Iris pigment epithelial cell (primary cell): ENCODE results near the gene TULP4.

Source experiments
- DNase-seq: peaks from one replicate; pipeline ENCODE4 v3.0.0-alpha.2; 2011; ENCODE audit warnings: low read depth

The TULP4 gene

GRCh38 chr6:158312165-158312564 is at the start of gene TULP4:
TULP4 (plus strand) TSS chr6:158312465; CDS start chr6:158314017, 1,552 bp downstream.
- no peak for DNase-seq

- DNase-seq = no peak
These were observed 49.5 kb upstream of the TULP4 start for GRCh38 chr6:158262755-158263154.

GRCh38 chr6:158264180-158264579 is 48.1 kb upstream of the TULP4 start:
- DNase-seq = no peak

- DNase-seq = no peak
These were observed 46.1 kb upstream of the TULP4 start for GRCh38 chr6:158266131-158266530.

- DNase-seq = no peak
These were observed 43.7 kb upstream of the TULP4 start for GRCh38 chr6:158268361-158269147.

GRCh38 chr6:158269657-158270056 is 42.6 kb upstream of the TULP4 start:
- no peak for DNase-seq

GRCh38 chr6:158270389-158271127 is 41.7 kb upstream of the TULP4 start:
- no peak for DNase-seq

GRCh38 chr6:158272324-158272723 is 39.9 kb upstream of the TULP4 start:
- no peak for DNase-seq

- no peak for DNase-seq
These were observed 34.3 kb upstream of the TULP4 start for GRCh38 chr6:158278004-158278403.

- DNase-seq = no peak
These were observed 32.6 kb upstream of the TULP4 start for GRCh38 chr6:158279615-158280014.

GRCh38 chr6:158283304-158283980 is 28.8 kb upstream of the TULP4 start:
- DNase-seq = peak; percentile 68

- peak; percentile 82 for DNase-seq
These were observed 28.0 kb upstream of the TULP4 start for GRCh38 chr6:158284007-158284875.

GRCh38 chr6:158284876-158285655 is 27.2 kb upstream of the TULP4 start:
- no peak for DNase-seq

GRCh38 chr6:158285656-158286021 is 26.6 kb upstream of the TULP4 start:
- DNase-seq = no peak

- DNase-seq = peak; percentile 66
These were observed 25.9 kb upstream of the TULP4 start for GRCh38 chr6:158286413-158286812.

- no peak for DNase-seq
These were observed 25.2 kb upstream of the TULP4 start for GRCh38 chr6:158287047-158287446.

GRCh38 chr6:158290040-158290439 is 22.2 kb upstream of the TULP4 start:
- no peak for DNase-seq

GRCh38 chr6:158290659-158291058 is 21.6 kb upstream of the TULP4 start:
- no peak for DNase-seq

GRCh38 chr6:158292016-158292415 is 20.2 kb upstream of the TULP4 start:
- no peak for DNase-seq

GRCh38 chr6:158293122-158293521 is 19.1 kb upstream of the TULP4 start:
- no peak for DNase-seq
